Hepatocyte (in vitro differentiated cells): ENCODE data around the gene MROH2A. TPM values are rescaled to one million over a fixed set of nuclear protein-coding genes. Genes with fewer than 3 reads are reported as not detected.

ENCODE experiments used
- DNase-seq: peaks from one replicate; pipeline ENCODE4 v3.0.0-alpha.2; 2016; ENCODE audit warnings: low spot score
- H2AFZ ChIP-seq: fragments of 200-600 bp; sonication (generic); 2 replicates; pipeline ENCODE4 v1.6.0; 2016; ENCODE audit warnings: antibody characterized with exemption, mild to moderate bottlenecking
- H3K27ac ChIP-seq: fragments of 200-600 bp; sonication (generic); 2 replicates; pipeline ENCODE4 v1.5.1; 2016; ENCODE audit warnings: mild to moderate bottlenecking
- H3K27me3 ChIP-seq: fragments of 200-600 bp; sonication (generic); 2 replicates; pipeline ENCODE4 v1.6.1; 2016
- H3K36me3 ChIP-seq: fragments of 200-600 bp; sonication (generic); replicated peaks from 2 replicates; pipeline ENCODE4 v1.5.1; 2016; ENCODE audit warnings: low read depth; ENCODE audit not compliant: insufficient read depth
- H3K4me1 ChIP-seq: fragments of 200-600 bp; sonication (generic); 2 replicates; pipeline ENCODE4 v1.5.1; 2016; ENCODE audit warnings: mild to moderate bottlenecking, moderate library complexity; ENCODE audit not compliant: insufficient read depth
- H3K4me2 ChIP-seq: fragments of 200-600 bp; sonication (generic); 2 replicates; pipeline ENCODE4 v1.6.0; 2016
- H3K4me3 ChIP-seq: fragments of 200-600 bp; sonication (generic); 2 replicates; pipeline ENCODE4 v1.5.1; 2016; ENCODE audit warnings: mild to moderate bottlenecking
- H3K79me2 ChIP-seq: fragments of 200-600 bp; sonication (generic); 2 replicates; pipeline ENCODE4 v1.6.0; 2017; ENCODE audit warnings: mild to moderate bottlenecking
- H3K9me2 ChIP-seq: fragments of 200-600 bp; sonication (generic); replicated peaks from 2 replicates; pipeline ENCODE4 v1.6.0; 2017; ENCODE audit warnings: mild to moderate bottlenecking; ENCODE audit not compliant: insufficient read depth
- H3K9me3 ChIP-seq: fragments of 200-600 bp; sonication (generic); 2 replicates; pipeline ENCODE4 v1.5.1; 2016; ENCODE audit warnings: low read depth, mild to moderate bottlenecking
- H4K20me1 ChIP-seq: fragments of 200-600 bp; sonication (generic); 2 replicates; pipeline ENCODE4 v1.6.0; 2016; ENCODE audit warnings: mild to moderate bottlenecking; ENCODE audit not compliant: insufficient read depth, poor library complexity, severe bottlenecking
- EZH2 ChIP-seq: fragments of 200-600 bp; sonication (generic); IDR thresholded peaks from 2 replicates; pipeline ENCODE4 v1.6.1; 2016; ENCODE audit warnings: antibody characterized with exemption, mild to moderate bottlenecking, borderline replicate concordance
- EZH2phosphoT487 ChIP-seq: fragments of 200-600 bp; sonication (generic); IDR thresholded peaks from one replicate; pipeline ENCODE4 v1.6.1; 2018; ENCODE audit warnings: antibody characterized with exemption, mild to moderate bottlenecking, low read depth, moderate library complexity; ENCODE audit not compliant: unreplicated experiment, severe bottlenecking
- WGBS: methylation state at CpG from one replicate; pipeline ENCODE4 v1.1.6; 2016; ENCODE audit warnings: low lambda C conversion rate; ENCODE audit errors: missing lambda C conversion rate; 5-methylcytosine and 5-hydroxymethylcytosine counted together
- polyA plus RNA-seq: library from polyadenylated mRNA; unstranded; fragments of >200 nt; fragmentation: Nextera tagmentation; extraction: Ambion mirVana; gene quantifications from 2 replicates; pipeline ENCODE4 v1.2.1, GENCODE V29; 2016
- total RNA-seq: library from RNA; depleted of rRNA; stranded (reverse); fragments of >200 nt; gene quantifications from 2 replicates; pipeline ENCODE4 v1.2.3, GENCODE V29; 2014
- TF ChIP-seq, protein P1 (sequence below): fragments of 200-600 bp; sonication (generic); IDR thresholded peaks from 2 replicates; pipeline ENCODE4 v1.5.1; 2016; ENCODE audit warnings: antibody characterized with exemption, mild to moderate bottlenecking; ENCODE audit not compliant: poor library complexity

The MROH2A gene
- total and polyA plus RNA-seq, 2 experiments from 2014 or later = not detected

DNA sequence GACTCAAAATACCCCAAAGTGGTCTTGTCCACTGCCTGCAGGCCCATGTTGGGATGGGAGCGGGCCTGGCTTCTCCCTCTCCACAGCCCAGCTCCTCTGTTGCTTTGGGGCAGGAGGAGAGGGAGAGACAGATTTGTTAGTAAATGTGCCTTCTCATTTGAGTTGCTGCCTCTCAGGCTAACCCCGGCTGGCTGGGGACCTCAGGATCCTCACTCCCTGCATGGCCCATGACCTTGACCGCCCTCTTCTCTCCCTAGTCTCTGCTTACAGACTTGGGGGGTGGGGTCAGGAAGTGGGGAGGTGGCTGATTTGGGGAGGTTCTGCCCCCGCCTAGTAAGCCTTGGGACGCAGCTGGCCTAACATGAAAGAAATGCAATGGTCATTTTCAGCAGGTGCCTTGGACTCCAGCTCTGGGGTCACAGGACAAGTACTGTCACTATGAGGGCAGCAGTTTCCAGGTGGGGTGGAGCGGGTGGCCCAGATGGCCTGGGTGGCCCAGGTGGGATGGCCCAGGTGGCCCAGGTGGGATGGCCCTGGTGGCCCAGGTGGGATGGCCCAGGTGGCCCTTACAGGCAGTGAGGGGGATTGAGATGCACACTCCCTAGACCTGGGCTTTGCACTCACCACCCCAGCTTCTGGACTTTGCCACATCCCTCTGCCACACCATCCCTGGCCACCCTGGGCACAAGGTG, 52.1 kb downstream of the MROH2A start:
- H2AFZ ChIP-seq = no peak overlapping the region
- peaks cover 5% of the 10 kb centered on the region for H3K4me1 ChIP-seq
- DNase-seq = no peak
- H3K4me3 ChIP-seq = no peak overlapping the region
- H4K20me1 ChIP-seq = no peaks in the 10 kb centered on the region
- H3K79me2 ChIP-seq = no peaks in the 10 kb centered on the region
- WGBS = 100% methylated on average over 6 of the region's 6 CpGs
- no peaks in the 10 kb centered on the region for H3K36me3 ChIP-seq
- H3K27me3 ChIP-seq = no peaks in the 10 kb centered on the region
- no peaks in the 10 kb centered on the region for H3K9me3 ChIP-seq
- H3K27ac ChIP-seq = no peak overlapping the region
- no peaks in the 10 kb centered on the region for H3K9me2 ChIP-seq
- TF ChIP-seq EZH2phosphoT487 = no peak
- TF ChIP-seq, protein P1, sequence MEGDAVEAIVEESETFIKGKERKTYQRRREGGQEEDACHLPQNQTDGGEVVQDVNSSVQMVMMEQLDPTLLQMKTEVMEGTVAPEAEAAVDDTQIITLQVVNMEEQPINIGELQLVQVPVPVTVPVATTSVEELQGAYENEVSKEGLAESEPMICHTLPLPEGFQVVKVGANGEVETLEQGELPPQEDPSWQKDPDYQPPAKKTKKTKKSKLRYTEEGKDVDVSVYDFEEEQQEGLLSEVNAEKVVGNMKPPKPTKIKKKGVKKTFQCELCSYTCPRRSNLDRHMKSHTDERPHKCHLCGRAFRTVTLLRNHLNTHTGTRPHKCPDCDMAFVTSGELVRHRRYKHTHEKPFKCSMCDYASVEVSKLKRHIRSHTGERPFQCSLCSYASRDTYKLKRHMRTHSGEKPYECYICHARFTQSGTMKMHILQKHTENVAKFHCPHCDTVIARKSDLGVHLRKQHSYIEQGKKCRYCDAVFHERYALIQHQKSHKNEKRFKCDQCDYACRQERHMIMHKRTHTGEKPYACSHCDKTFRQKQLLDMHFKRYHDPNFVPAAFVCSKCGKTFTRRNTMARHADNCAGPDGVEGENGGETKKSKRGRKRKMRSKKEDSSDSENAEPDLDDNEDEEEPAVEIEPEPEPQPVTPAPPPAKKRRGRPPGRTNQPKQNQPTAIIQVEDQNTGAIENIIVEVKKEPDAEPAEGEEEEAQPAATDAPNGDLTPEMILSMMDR = no peak
- TF ChIP-seq EZH2 = no peak
- no peak overlapping the region for H3K4me2 ChIP-seq

GRCh38 chr2:233831011-233831721, 53.0 kb downstream of the MROH2A start:
- no peak overlapping the region for H3K4me2 ChIP-seq
- 93% methylated on average over 13 of the region's 14 CpGs for WGBS
- no peak overlapping the region for H3K27ac ChIP-seq

GRCh38 chr2:233831861-233832260, 53.7 kb downstream of the MROH2A start:
- Histone ChIP-seq H3K27me3 (no peaks in the 10 kb centered on the region), H3K4me1 (peaks cover 5% of the 10 kb centered on the region), H4K20me1 (no peaks in the 10 kb centered on the region), H3K9me3 (no peaks in the 10 kb centered on the region), H3K36me3 (no peaks in the 10 kb centered on the region), H3K4me3 (no peak overlapping the region), H2AFZ (no peak overlapping the region), H3K4me2 (no peak overlapping the region), H3K79me2 (peaks cover 3% of the 10 kb centered on the region), H3K27ac (no peak overlapping the region), H3K9me2 (no peaks in the 10 kb centered on the region)
- WGBS = 96% methylated on average over 6 of the region's 6 CpGs
- TF ChIP-seq, protein P1 = no peak
- TF ChIP-seq EZH2 = no peak
- no peak for TF ChIP-seq EZH2phosphoT487
- no peak for DNase-seq

More at GRCh38 chr2:233831011-233831721, 53.0 kb downstream of the MROH2A start:
- Histone ChIP-seq H3K36me3 (no peaks in the 10 kb centered on the region), H4K20me1 (no peaks in the 10 kb centered on the region), H3K27me3 (no peaks in the 10 kb centered on the region), H3K9me2 (no peaks in the 10 kb centered on the region), H3K9me3 (no peaks in the 10 kb centered on the region), H3K4me3 (no peak overlapping the region), H3K4me1 (peaks cover 5% of the 10 kb centered on the region), H2AFZ (no peak overlapping the region), H3K79me2 (no peaks in the 10 kb centered on the region)
- TF ChIP-seq EZH2 (no peak), EZH2phosphoT487 (no peak)
- TF ChIP-seq, protein P1 = no peak
- DNase-seq = no peak
